HG03469 (cell line): ENCODE data around the gene PANX3.
"Not testable (repeated sequence)": the region's sequence is repeated elsewhere in the genome, so short reads cannot be mapped to it uniquely, and the experiment has no call there.

Experiments
- ATAC-seq: cut with Tn5 transposase; IDR thresholded peaks from one replicate; pipeline ENCODE4 v1.9.1; 2021; ENCODE audit warnings: mild to moderate bottlenecking, moderate library complexity, moderate number of reproducible peaks; ENCODE audit not compliant: unreplicated experiment

The PANX3 gene, protein sequence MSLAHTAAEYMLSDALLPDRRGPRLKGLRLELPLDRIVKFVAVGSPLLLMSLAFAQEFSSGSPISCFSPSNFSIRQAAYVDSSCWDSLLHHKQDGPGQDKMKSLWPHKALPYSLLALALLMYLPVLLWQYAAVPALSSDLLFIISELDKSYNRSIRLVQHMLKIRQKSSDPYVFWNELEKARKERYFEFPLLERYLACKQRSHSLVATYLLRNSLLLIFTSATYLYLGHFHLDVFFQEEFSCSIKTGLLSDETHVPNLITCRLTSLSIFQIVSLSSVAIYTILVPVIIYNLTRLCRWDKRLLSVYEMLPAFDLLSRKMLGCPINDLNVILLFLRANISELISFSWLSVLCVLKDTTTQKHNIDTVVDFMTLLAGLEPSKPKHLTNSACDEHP

GRCh38 chr11:124611064-124611463 lies at the start of gene PANX3:
PANX3 (plus strand) TSS chr11:124611428; CDS start chr11:124611557, 129 bp downstream.
- no peak for ATAC-seq

GRCh38 chr11:124569697-124570096 lies 41.5 kb upstream of the PANX3 start, which contains the start of gene OR8A1:
OR8A1 (plus strand) TSS chr11:124569997; CDS start chr11:124570120, 123 bp downstream.
- no peak for ATAC-seq

DNA sequence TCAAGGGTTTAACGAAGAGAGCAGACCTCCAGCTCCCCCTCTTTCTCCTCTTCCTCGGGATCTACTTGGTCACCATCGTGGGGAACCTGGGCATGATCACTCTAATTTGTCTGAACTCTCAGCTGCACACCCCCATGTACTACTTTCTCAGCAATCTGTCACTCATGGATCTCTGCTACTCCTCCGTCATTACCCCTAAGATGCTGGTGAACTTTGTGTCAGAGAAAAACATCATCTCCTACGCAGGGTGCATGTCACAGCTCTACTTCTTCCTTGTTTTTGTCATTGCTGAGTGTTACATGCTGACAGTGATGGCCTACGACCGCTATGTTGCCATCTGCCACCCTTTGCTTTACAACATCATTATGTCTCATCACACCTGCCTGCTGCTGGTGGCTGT lies 41.1 kb upstream of the PANX3 start:
- ATAC-seq = no peak

GRCh38 chr11:124577716-124578427 lies 33.4 kb upstream of the PANX3 start:
- ATAC-seq = no peak

DNA sequence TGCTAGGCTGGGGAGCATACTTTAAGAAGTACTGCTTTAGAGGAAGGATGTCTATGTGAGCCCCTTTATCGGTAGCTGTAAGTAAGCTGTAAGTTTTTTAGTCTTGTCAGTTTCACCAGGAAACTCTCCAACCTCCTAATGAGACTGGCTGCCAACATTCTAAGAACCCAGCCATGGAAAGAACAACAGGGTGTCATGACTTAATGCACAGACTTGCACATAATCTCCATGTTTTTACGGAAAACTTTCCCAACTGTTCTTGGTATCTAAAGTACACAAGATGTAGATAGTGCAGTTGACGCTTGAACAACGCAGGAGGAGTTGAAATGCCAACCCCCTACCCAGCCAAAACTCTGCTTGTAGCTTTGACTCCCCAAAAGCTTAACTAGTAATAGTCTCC lies 32.5 kb upstream of the PANX3 start:
- no peak for ATAC-seq

DNA sequence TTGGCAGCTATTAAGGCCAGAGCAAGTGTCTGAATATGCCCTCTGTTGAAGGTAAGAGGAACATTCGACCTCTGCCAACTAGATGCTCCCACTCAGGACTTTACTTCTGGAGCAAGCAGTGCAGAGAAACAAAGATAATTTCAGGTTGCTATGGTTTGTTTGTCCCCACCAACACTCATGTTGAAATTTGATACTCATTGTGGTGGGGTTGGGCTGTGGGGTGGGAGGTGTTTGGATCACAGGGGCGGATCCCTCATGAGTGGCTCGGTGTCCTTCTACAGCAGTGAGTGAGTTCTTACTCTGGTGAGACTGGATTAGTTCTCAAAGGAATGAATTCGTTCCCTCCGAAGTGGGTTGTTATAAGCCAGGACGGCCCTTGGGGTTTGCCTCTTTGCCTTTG lies 29.4 kb upstream of the PANX3 start:
- ATAC-seq = no peak

DNA sequence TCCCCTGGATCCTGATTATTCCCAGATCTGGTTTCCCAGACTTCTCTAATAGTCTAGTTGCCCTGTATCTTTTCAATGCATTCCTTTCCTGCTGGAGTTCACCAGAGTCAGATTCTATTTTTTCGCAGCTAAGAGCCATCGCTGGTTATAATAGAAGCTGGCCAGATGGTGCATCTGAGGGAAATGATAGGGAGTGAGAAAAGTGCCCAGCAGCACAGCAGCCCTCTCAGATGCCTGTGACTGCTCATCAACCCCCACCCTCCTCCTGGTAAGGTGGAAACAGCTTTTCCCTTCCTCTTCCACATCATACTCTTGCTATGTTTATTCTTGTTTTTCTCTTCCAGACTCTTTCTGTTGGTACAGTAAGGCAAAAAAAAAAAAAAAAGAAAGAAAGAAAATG lies 28.7 kb upstream of the PANX3 start:
- ATAC-seq = no peak

- ATAC-seq = no peak
Observed at GRCh38 chr11:124583781-124584180, 27.4 kb upstream of the PANX3 start.

- ATAC-seq = no peak
Observed at GRCh38 chr11:124584681-124585372, 26.4 kb upstream of the PANX3 start.

DNA sequence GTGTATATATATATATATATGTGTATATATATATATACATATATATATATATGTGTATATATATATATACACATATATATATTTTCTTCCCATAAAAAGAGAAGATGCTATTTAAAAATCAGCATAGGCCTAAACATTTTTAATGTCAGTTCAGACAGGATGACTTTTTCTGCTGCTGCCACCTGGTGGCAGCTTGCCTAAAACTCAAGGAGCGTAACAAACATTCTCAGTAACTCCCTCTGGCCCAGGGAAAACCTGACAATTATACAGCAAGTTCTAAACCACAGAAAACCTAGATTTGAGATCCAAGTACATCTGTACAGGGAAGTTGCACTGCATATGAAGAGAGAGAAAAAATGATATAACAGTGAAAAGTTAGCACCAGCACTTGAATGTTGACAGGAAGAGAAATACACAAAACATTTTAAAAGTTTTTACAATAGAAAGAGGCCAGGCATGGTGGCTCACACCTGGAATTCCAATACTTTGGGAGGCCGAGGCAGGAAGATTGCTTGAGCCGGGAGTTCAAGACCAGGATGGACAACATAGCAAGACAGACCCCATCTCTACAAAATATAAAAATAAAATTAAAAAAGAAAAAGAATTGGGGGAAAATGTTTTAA lies 24.9 kb upstream of the PANX3 start:
- peak; percentile 75 for ATAC-seq

GRCh38 chr11:124591430-124591829 lies 19.8 kb upstream of the PANX3 start:
- ATAC-seq = no peak

- no peak for ATAC-seq
Observed at GRCh38 chr11:124592627-124593026, 18.6 kb upstream of the PANX3 start.

GRCh38 chr11:124595302-124595701 lies 15.9 kb upstream of the PANX3 start:
- no peak for ATAC-seq

DNA sequence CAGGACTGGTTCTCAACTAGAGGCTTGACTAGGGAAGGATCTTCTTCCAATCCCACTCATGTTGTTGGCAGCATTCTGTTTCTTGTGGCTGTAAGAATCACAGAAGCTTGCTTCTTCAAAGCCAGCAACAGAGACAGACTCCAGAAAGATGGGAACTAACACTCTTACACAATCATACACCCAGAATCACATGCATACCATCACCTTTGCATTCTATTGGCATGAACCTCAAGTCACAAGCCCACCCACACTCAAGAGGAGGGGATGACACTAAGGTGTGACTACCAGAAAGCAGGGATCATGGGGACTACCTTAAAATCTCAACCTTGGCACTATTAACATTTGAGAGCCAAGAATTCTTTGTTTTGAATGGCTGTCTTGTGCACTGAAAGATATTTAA lies 13.6 kb upstream of the PANX3 start:
- no peak for ATAC-seq

DNA sequence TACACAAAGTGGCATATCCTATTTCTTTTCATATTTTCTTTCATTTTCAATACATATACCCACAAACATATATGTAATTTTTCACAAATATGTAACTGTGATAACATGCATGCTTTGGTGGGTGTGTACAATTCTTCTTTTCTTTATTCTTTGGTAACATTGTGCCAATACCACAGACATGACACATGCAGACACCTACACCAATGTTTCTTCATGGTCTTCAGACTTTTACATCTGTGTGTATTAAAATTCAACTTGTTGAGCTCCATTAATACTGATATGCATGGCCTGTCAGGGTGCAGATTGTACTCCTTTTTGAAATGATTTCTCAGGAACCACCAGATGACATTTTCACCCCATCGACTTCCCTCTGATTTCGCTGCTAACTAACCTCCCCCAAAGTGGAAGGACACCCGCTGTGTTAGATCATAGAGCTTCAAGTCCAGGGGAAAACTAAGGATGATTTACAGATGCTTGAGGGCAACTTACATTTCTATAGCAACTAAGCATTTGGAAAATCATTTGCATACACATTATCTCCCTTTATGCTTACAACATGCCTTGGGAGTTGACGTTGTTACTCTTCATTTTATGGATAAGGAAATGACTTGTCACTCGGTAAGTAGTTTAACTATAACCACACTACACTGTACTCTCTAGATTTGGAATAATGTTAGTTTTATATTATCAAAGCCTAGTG lies 10.5 kb upstream of the PANX3 start:
- ATAC-seq = no peak

GRCh38 chr11:124602193-124602592 lies 9.0 kb upstream of the PANX3 start:
- no peak for ATAC-seq

- not testable (repeated sequence) for ATAC-seq
Observed at GRCh38 chr11:124602723-124603122, 8.5 kb upstream of the PANX3 start.

- ATAC-seq = no peak
Observed at GRCh38 chr11:124605719-124606118, 5.5 kb upstream of the PANX3 start.

DNA sequence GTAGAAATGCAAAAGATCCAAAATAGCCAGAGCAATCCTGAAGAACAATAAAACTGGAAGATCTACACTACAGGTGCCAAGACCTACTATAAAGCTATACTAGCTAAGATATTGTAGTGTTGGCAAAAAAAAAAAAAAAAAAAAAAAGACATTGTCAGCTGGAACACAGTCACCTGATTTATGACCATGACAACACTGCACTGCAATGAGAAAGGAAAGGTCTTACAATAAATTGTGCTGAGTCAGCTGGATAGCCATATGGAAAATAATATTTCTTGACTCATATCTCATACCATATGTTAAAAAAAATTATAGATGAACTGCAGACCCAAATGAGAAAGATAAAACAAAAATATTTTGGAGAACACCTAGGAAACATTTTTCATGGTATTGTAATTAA lies 3.1 kb upstream of the PANX3 start:
- ATAC-seq = no peak

GRCh38 chr11:124610295-124610694 lies 933 bp upstream of the PANX3 start:
- no peak for ATAC-seq

DNA sequence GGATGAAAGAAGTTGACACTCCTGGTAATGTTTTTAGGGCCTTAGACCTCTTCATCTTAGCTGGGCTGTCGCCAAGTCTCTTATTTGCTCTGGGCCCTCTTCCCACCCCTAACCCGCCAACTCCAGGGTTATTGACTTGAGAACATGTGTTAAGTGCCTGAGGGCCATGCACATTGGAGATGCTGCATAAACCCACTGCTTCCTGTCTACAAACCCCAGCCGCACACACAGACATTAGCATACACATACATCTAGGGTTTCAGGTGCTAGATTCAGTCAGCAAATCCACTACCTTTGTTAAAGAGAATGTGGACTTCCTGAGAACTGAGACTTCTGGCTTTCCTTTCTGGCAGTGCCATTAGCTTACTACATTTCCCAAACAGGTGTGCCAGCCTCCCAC lies 817 bp downstream of the PANX3 start:
- no peak for ATAC-seq
